Measurements from ENCODE around the gene CEP104. TPM values are rescaled to one million over a fixed set of nuclear protein-coding genes. Genes with fewer than 3 reads are reported as not detected.

Gene CEP104
- total RNA-seq, 1 experiment from 2014 or later = 34.5 TPM

DNA sequence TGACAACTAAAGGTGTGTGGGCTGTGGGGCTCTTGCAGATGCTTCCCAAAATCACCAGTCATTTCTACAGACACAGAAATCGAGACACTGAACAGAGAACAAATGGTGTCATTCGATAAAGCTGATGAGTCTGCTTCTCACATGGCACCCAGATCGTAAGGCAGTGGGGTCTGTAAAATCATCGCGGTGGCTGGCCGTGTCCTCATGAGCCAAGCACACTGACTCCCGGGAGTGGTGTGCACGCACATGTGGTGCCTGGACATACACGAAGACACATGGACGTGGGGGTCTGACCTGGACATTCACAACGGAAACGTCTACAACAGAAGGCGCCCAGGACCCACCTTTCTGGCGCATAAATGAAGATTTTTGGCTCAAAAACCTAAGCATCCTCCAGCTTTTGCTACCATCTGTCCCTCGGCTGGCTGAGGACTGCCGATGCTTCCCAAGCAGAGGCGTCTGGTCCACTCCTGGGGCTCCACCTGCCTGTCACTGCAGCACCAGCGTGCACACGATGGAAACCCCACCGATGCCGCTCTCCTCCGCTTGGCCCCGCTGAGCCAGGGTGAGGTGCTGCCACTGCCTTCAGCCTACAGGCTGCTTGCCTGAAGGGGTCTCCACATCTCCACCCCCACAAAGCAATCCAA, 77.6 kb downstream of the CEP104 start:
- H3K9me3 Mint-ChIP-seq = no peaks in the 10 kb centered on the region
- no peak overlapping the region for H3K56ac ChIP-seq (ENCODE audit: insufficient read length, low read depth, low read length)
- H3K9ac ChIP-seq (ENCODE audit: extremely low read depth, insufficient read length, low read length) = no peak overlapping the region
- no CpG with 5 or more reads among the region's 23 CpGs for WGBS (ENCODE audit: extremely low coverage, insufficient read length, low lambda C conversion rate)
- H2BK15ac ChIP-seq (ENCODE audit: low read depth, low read length) = no peak overlapping the region
- no peak overlapping the region for H2BK120ac ChIP-seq (ENCODE audit: low read depth, low read length, poor library complexity, severe bottlenecking)
- no peaks in the 10 kb centered on the region for H3K9me3 ChIP-seq (ENCODE audit: control insufficient read depth, low read depth, low read length)
- H3K36me3 Mint-ChIP-seq (ENCODE audit: insufficient read depth in 1 of 3, low read depth in 3 of 3) = peaks cover 43 to 52% (median 51%) of the 10 kb centered on the region in 3 experiments
- H3K4me2 ChIP-seq (ENCODE audit: insufficient read depth, insufficient read length, low read length) = no peak overlapping the region
- peaks cover 10 to 14% of the 10 kb centered on the region in 2 experiments for H3K4me1 Mint-ChIP-seq
- H3K27ac Mint-ChIP-seq = peak overlapping the region in 1 of 3 experiments; percentile 7; a peak in 1 of 7 replicates
- no peak overlapping the region for H3T11ph ChIP-seq (ENCODE audit: low read length)
- no peak overlapping the region for H4K8ac ChIP-seq (replicated peaks; ENCODE audit: insufficient read length, low read depth, low read length)
- H3K27me3 ChIP-seq (ENCODE audit: insufficient read depth, low read length) = no peaks in the 10 kb centered on the region
- H2BK20ac ChIP-seq (ENCODE audit: low read depth, low read length, poor library complexity, severe bottlenecking) = no peak overlapping the region
- H2AFZ ChIP-seq (ENCODE audit: low read length) = no peak overlapping the region
- peak; percentile 30 for DNase-seq
- no peak overlapping the region for H2BK5ac ChIP-seq (ENCODE audit: insufficient read length, low read length)
- no peaks in the 10 kb centered on the region for H3K79me1 ChIP-seq (ENCODE audit: insufficient read depth, low read depth, low read length, poor library complexity, severe bottlenecking)
- H2BK12ac ChIP-seq (ENCODE audit: insufficient read length, low read depth, low read length) = no peak overlapping the region
- no peak overlapping the region for H3K14ac ChIP-seq (ENCODE audit: insufficient read depth, low read length)
- H3K23ac ChIP-seq (ENCODE audit: insufficient read length, low read depth, low read length) = no peak overlapping the region
- H4K20me1 ChIP-seq (ENCODE audit: control insufficient read depth, insufficient read depth, insufficient read length) = no peaks in the 10 kb centered on the region
- no peaks in the 10 kb centered on the region for H3K23me2 ChIP-seq (ENCODE audit: insufficient read length, low read depth, low read length, poor library complexity, severe bottlenecking)
- TF ChIP-seq, protein P1, sequence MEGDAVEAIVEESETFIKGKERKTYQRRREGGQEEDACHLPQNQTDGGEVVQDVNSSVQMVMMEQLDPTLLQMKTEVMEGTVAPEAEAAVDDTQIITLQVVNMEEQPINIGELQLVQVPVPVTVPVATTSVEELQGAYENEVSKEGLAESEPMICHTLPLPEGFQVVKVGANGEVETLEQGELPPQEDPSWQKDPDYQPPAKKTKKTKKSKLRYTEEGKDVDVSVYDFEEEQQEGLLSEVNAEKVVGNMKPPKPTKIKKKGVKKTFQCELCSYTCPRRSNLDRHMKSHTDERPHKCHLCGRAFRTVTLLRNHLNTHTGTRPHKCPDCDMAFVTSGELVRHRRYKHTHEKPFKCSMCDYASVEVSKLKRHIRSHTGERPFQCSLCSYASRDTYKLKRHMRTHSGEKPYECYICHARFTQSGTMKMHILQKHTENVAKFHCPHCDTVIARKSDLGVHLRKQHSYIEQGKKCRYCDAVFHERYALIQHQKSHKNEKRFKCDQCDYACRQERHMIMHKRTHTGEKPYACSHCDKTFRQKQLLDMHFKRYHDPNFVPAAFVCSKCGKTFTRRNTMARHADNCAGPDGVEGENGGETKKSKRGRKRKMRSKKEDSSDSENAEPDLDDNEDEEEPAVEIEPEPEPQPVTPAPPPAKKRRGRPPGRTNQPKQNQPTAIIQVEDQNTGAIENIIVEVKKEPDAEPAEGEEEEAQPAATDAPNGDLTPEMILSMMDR (conservative IDR thresholded peaks at IDR 0.05) = no peak
- H3K18ac ChIP-seq (ENCODE audit: insufficient read length, low read depth, low read length) = no peak overlapping the region
- no peak overlapping the region for H4K5ac ChIP-seq (ENCODE audit: insufficient read length, low read depth, low read length)
- H3K4ac ChIP-seq (ENCODE audit: low read depth, low read length) = no peak overlapping the region
- no peak overlapping the region for H3K4me3 Mint-ChIP-seq
- 0 out of 2 replicates have a peak, but pooled peaks cover 1% of the 10 kb centered on the region for H3K27me3 Mint-ChIP-seq (ENCODE audit: low read depth)
- H4K91ac ChIP-seq (ENCODE audit: insufficient read length, low read depth, low read length) = no peak overlapping the region
- H3K27ac ChIP-seq (ENCODE audit: insufficient read length, low read depth, low read length) = no peak overlapping the region
- H2AK5ac ChIP-seq (ENCODE audit: insufficient read length, low read length) = no peak overlapping the region
- H3K79me2 ChIP-seq (ENCODE audit: insufficient read depth, low read length) = no peaks in the 10 kb centered on the region
- H3K4me1 ChIP-seq (ENCODE audit: insufficient read depth, low read length) = no peaks in the 10 kb centered on the region

Measured in H9 (cell line).